Neuronal stem cell (in vitro differentiated cells): ENCODE measurements around the gene PCDH7.

Experiments used
- DNase-seq: peaks from one replicate; pipeline ENCODE4 v3.0.0-alpha.2; 2013; ENCODE audit warnings: low spot score
- H2AFZ ChIP-seq: one replicate; pipeline ENCODE4 v1.6.1; 2013; ENCODE audit warnings: mild to moderate bottlenecking, low read length, inconsistent platforms
- H2AK5ac ChIP-seq: 2 replicates; pipeline ENCODE4 v1.6.1; 2013; ENCODE audit warnings: low read depth, mild to moderate bottlenecking, inconsistent platforms, low read length, moderate library complexity, mixed read lengths
- H2BK120ac ChIP-seq: 2 replicates; pipeline ENCODE4 v1.6.1; 2013; ENCODE audit warnings: low read depth, mild to moderate bottlenecking, inconsistent platforms, low read length, moderate library complexity, mixed read lengths
- H2BK12ac ChIP-seq: one replicate; pipeline ENCODE4 v1.6.1; 2013; ENCODE audit warnings: low read length, inconsistent platforms
- H2BK15ac ChIP-seq: 2 replicates; pipeline ENCODE4 v1.6.1; 2013; ENCODE audit warnings: mild to moderate bottlenecking, low read length, inconsistent platforms, mixed read lengths
- H2BK5ac ChIP-seq: one replicate; pipeline ENCODE4 v1.6.1; 2013; ENCODE audit warnings: inconsistent platforms, mild to moderate bottlenecking, low read length, moderate library complexity
- H3K14ac ChIP-seq: one replicate; pipeline ENCODE4 v1.6.1; 2013; ENCODE audit warnings: low read length, inconsistent platforms
- H3K18ac ChIP-seq: 2 replicates; pipeline ENCODE4 v1.6.1; 2013; ENCODE audit warnings: low read length, inconsistent platforms
- H3K23ac ChIP-seq: 2 replicates; pipeline ENCODE4 v1.6.1; 2013; ENCODE audit warnings: low read depth, mild to moderate bottlenecking, mixed read lengths, low read length, inconsistent platforms; ENCODE audit not compliant: poor library complexity
- H3K27ac ChIP-seq: replicated peaks from 3 replicates; pipeline ENCODE4 v1.5.1; 2013; ENCODE audit warnings: low read length, inconsistent platforms
- H3K27me3 ChIP-seq, 3 experiments: 2 replicates each; pipeline ENCODE4 v1.6.1; 2013; ENCODE audit warnings: low read length in 3 of 3, mild to moderate bottlenecking in 2 of 3, inconsistent platforms in 1 of 3, low read depth in 1 of 3, mixed read lengths in 1 of 3, moderate library complexity in 1 of 3; ENCODE audit not compliant: control insufficient read depth in 3 of 3, insufficient read depth in 3 of 3
- H3K36me3 ChIP-seq, 2 donors: replicated peaks in 1 of 2; 2 replicates each; pipeline ENCODE4 v1.6.1; 2013; ENCODE audit warnings: low read length in 2 of 2; ENCODE audit not compliant: control insufficient read depth in 2 of 2, insufficient read depth in 2 of 2
- H3K4ac ChIP-seq: 2 replicates; pipeline ENCODE4 v1.6.1; 2013; ENCODE audit warnings: inconsistent platforms, mild to moderate bottlenecking, low read length, moderate library complexity
- H3K4me1 ChIP-seq, 2 donors: 1 replicate in 1 of 2; 2 replicates in 1 of 2; pipeline ENCODE4 v1.6.1; 2013; ENCODE audit warnings: low read length in 2 of 2, low read depth in 1 of 2; ENCODE audit not compliant: control insufficient read depth in 2 of 2, insufficient read depth in 1 of 2
- H3K4me2 ChIP-seq: one replicate; pipeline ENCODE4 v1.6.1; 2013; ENCODE audit warnings: mild to moderate bottlenecking, low read length, inconsistent platforms; ENCODE audit not compliant: insufficient read depth, poor library complexity, severe bottlenecking
- H3K4me3 ChIP-seq, 2 donors: 2 replicates each; pipeline ENCODE4 v1.5.1; 2013; ENCODE audit warnings: low read length in 2 of 2, mild to moderate bottlenecking in 2 of 2, inconsistent platforms in 1 of 2, moderate library complexity in 1 of 2
- H3K79me1 ChIP-seq: one replicate; pipeline ENCODE4 v1.6.1; 2013; ENCODE audit warnings: low read depth, mild to moderate bottlenecking, inconsistent platforms, low read length, moderate library complexity
- H3K9ac ChIP-seq: one replicate; pipeline ENCODE4 v1.6.1; 2013; ENCODE audit warnings: mild to moderate bottlenecking, low read depth, low read length, inconsistent platforms; ENCODE audit not compliant: poor library complexity
- H3K9me3 ChIP-seq, 2 donors: replicated peaks in 1 of 2; 2 replicates each; pipeline versions ENCODE3 to v1.6.1; 2013; ENCODE audit warnings: low read length in 2 of 2, mild to moderate bottlenecking in 2 of 2, inconsistent platforms in 1 of 2, low read depth in 1 of 2, mixed read lengths in 1 of 2, moderate library complexity in 1 of 2; ENCODE audit not compliant: control insufficient read depth in 2 of 2, insufficient read depth in 1 of 2
- H4K8ac ChIP-seq: one replicate; pipeline ENCODE4 v1.6.1; 2013; ENCODE audit warnings: low read depth, mild to moderate bottlenecking, inconsistent platforms, low read length, moderate library complexity
- H4K91ac ChIP-seq: one replicate; pipeline ENCODE4 v1.6.1; 2013; ENCODE audit warnings: low read length, low read depth, mild to moderate bottlenecking, inconsistent platforms; ENCODE audit not compliant: poor library complexity
- WGBS, 2 donors: extraction: QIAGEN DNeasy Blood & Tissue Kit; methylation state at CpG; one replicate each; pipeline ENCODE4 v1.1.7; 2013; ENCODE audit warnings: missing lambda C conversion rate in 2 of 2, mixed read lengths in 1 of 2; ENCODE audit not compliant: insufficient read length in 2 of 2, insufficient replicate concordance in 1 of 2; ENCODE audit errors: extremely low coverage in 2 of 2; 5-methylcytosine and 5-hydroxymethylcytosine counted together

The PCDH7 gene

DNA sequence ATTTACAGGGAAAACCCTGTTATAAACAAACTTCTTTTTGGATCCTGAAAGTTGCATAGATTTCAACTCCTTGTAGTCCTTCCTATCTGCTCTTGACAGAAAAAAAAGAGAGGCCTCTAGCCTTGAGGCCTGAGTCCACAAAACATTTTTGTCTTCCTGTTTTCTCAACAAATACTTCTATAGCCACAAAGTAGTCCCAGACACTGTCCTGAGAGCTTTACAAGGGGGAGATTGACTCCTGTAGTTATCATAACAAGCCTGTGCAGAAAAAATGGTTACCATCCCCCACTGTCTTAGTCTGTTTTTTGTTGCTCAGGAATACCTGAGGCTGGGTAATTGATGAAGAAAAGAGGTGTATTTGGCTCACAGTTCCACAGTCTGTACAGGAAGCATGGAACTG, 35.2 kb downstream of the PCDH7 start:
- no peak overlapping the region for H2BK5ac ChIP-seq
- H2AK5ac ChIP-seq = no peak overlapping the region
- H3K36me3 ChIP-seq = no peaks in the 10 kb centered on the region
- H2BK15ac ChIP-seq = no peak overlapping the region
- H3K27me3 ChIP-seq = no peaks in the 10 kb centered on the region
- no peak for DNase-seq
- no peak overlapping the region for H2BK12ac ChIP-seq
- no peak overlapping the region for H2BK120ac ChIP-seq
- H3K18ac ChIP-seq = no peak overlapping the region
- H3K4me2 ChIP-seq = no peak overlapping the region
- no peak overlapping the region for H4K91ac ChIP-seq
- H3K79me1 ChIP-seq = no peaks in the 10 kb centered on the region
- H3K4ac ChIP-seq = no peak overlapping the region
- H4K8ac ChIP-seq = no peak overlapping the region
- no peaks in the 10 kb centered on the region for H3K4me1 ChIP-seq
- H3K9ac ChIP-seq = no peak overlapping the region
- H2AFZ ChIP-seq = no peak overlapping the region
- no peak overlapping the region for H3K4me3 ChIP-seq
- no peak overlapping the region for H3K14ac ChIP-seq
- no peak overlapping the region for H3K23ac ChIP-seq
- H3K9me3 ChIP-seq = peaks cover 0 to 3% of the 10 kb centered on the region in 2 donors
- no peak overlapping the region for H3K27ac ChIP-seq

DNA sequence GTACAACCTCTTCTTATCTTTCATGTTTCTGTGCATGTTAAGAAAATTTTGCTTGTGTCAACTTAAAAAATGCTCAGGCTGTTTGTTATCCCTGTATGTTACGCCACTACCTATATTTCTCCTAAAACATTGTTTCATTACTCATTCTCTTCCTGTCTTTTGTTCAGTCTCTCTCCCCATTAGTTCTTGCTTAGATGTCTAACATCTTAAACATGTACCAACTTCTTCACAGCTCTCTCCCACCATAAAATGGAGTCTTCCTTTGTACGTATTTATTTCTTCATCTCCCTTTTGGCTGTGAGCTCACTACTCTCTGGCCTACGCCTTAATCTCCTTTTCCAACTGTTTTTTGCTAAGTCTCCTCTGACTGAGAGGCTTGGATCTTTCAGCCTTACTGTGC, 36.4 kb downstream of the PCDH7 start:
- Histone ChIP-seq H3K23ac (no peak overlapping the region), H4K91ac (no peak overlapping the region), H2BK120ac (no peak overlapping the region), H3K18ac (no peak overlapping the region), H4K8ac (no peak overlapping the region), H3K9me3 (peaks cover 0 to 3% of the 10 kb centered on the region in 2 donors), H3K36me3 (no peaks in the 10 kb centered on the region), H2BK15ac (no peak overlapping the region), H3K4ac (no peak overlapping the region), H2AK5ac (no peak overlapping the region), H3K27ac (no peak overlapping the region), H2BK5ac (no peak overlapping the region), H2AFZ (no peak overlapping the region), H3K27me3 (no peaks in the 10 kb centered on the region), H3K4me1 (no peaks in the 10 kb centered on the region), H3K4me2 (no peak overlapping the region), H3K79me1 (no peaks in the 10 kb centered on the region), H3K4me3 (no peak overlapping the region), H3K14ac (no peak overlapping the region), H2BK12ac (no peak overlapping the region), H3K9ac (no peak overlapping the region)
- WGBS, 2 donors = no CpG with 5 or more reads among the region's 3 CpGs
- no peak for DNase-seq

DNA sequence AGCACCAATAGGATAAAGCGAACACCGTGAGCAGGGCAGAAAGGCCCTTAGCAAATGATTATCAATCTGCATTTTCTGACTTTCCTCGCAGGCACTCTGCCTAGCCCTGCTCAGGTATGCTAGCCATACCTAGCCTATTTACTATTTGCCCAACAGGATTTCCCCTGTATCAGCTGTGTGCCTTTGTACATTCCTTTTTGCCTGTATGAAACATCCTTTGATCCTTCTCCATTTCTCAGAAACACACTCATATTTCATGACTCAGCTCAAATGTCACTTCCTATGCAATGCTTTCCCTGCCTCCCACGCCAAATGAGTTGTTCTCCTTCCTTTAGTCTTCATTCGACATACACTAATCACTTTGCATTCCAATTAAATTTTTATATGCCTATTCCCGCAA, 37.2 kb downstream of the PCDH7 start:
- no CpG with 5 or more reads among the region's 6 CpGs for WGBS, 2 donors
- Histone ChIP-seq H3K27ac (no peak overlapping the region), H3K27me3 (no peaks in the 10 kb centered on the region), H3K4ac (no peak overlapping the region), H3K18ac (no peak overlapping the region), H3K4me3 (no peak overlapping the region), H2BK12ac (no peak overlapping the region), H3K4me2 (no peak overlapping the region), H2BK5ac (no peak overlapping the region), H3K36me3 (no peaks in the 10 kb centered on the region), H4K8ac (no peak overlapping the region), H3K9ac (no peak overlapping the region), H2AK5ac (no peak overlapping the region), H3K9me3 (peaks cover 0 to 3% of the 10 kb centered on the region in 2 donors), H2BK15ac (no peak overlapping the region), H3K23ac (no peak overlapping the region), H2BK120ac (no peak overlapping the region), H2AFZ (no peak overlapping the region), H3K79me1 (no peaks in the 10 kb centered on the region), H4K91ac (no peak overlapping the region), H3K14ac (no peak overlapping the region), H3K4me1 (no peaks in the 10 kb centered on the region)
- no peak for DNase-seq

DNA sequence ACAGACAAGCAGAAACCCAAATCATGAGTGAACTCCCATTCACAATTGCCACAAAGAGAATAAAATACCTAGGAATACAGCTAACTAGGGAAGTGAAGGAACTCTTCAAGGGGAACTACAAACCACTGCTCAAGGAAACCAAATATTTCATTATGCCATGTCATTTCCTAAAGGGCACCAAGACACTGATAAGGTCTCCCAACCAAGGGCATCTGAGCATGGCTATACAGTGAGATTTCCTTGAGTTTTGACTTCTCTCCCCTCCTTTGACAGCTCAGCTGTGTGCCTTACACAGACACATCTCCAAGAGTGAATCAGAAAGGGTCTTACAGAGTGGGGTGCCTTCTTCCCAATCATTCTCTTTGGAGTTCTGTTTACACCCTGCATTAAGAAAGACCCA, 40.4 kb downstream of the PCDH7 start:
- no peak overlapping the region for H3K18ac ChIP-seq
- H3K14ac ChIP-seq = no peak overlapping the region
- H3K4me1 ChIP-seq = no peaks in the 10 kb centered on the region
- no peaks in the 10 kb centered on the region for H3K79me1 ChIP-seq
- no peak overlapping the region for H2AFZ ChIP-seq
- H3K23ac ChIP-seq = no peak overlapping the region
- H2AK5ac ChIP-seq = no peak overlapping the region
- H4K91ac ChIP-seq = no peak overlapping the region
- no peak overlapping the region for H3K4me2 ChIP-seq
- H3K4me3 ChIP-seq = no peak overlapping the region
- no peaks in the 10 kb centered on the region for H3K27me3 ChIP-seq
- no peak overlapping the region for H3K4ac ChIP-seq
- H3K27ac ChIP-seq = no peak overlapping the region
- no peak overlapping the region for H4K8ac ChIP-seq
- H2BK120ac ChIP-seq = no peak overlapping the region
- no peaks in the 10 kb centered on the region for H3K36me3 ChIP-seq
- H3K9ac ChIP-seq = no peak overlapping the region
- DNase-seq = no peak
- H3K9me3 ChIP-seq = peaks cover 0 to under 1% of the 10 kb centered on the region in 2 donors
- H2BK12ac ChIP-seq = no peak overlapping the region
- H2BK15ac ChIP-seq = no peak overlapping the region
- no peak overlapping the region for H2BK5ac ChIP-seq
